Neuron (in vitro differentiated cells): Measurements from ENCODE around the gene FSTL3.

ENCODE experiments used
- H2AFZ ChIP-seq: one replicate; pipeline ENCODE4 v1.6.1; 2013; ENCODE audit warnings: low read depth, mild to moderate bottlenecking, inconsistent platforms, low read length, moderate library complexity
- H3K27me3 ChIP-seq: one replicate; pipeline ENCODE4 v1.6.1; 2013; ENCODE audit warnings: low read length; ENCODE audit not compliant: insufficient read depth
- H3K36me3 ChIP-seq: one replicate; pipeline ENCODE4 v1.6.1; 2013; ENCODE audit warnings: low read length; ENCODE audit not compliant: insufficient read depth
- H3K4me1 ChIP-seq: one replicate; pipeline ENCODE4 v1.6.1; 2013; ENCODE audit warnings: low read length; ENCODE audit not compliant: insufficient read depth
- H3K4me3 ChIP-seq: 2 replicates; pipeline ENCODE4 v1.5.1; 2013; ENCODE audit warnings: mild to moderate bottlenecking, low read length, moderate library complexity
- H3K9me3 ChIP-seq: one replicate; pipeline ENCODE4 v1.6.1; 2013; ENCODE audit warnings: low read length

The FSTL3 gene

GRCh38 chr19:709965-710571 lies 33.9 kb downstream of the FSTL3 start:
- Histone ChIP-seq H2AFZ (no peak overlapping the region), H3K9me3 (no peaks in the 10 kb centered on the region), H3K27me3 (no peaks in the 10 kb centered on the region), H3K36me3 (no peaks in the 10 kb centered on the region), H3K4me3 (peak overlapping the region; percentile 74), H3K4me1 (peaks cover 21% of the 10 kb centered on the region)

- H3K4me3 ChIP-seq: no peak overlapping the region
- no peak overlapping the region for H2AFZ ChIP-seq
- H3K36me3 ChIP-seq: no peaks in the 10 kb centered on the region
- H3K9me3 ChIP-seq: peaks cover 3% of the 10 kb centered on the region
- H3K4me1 ChIP-seq: peaks cover 21% of the 10 kb centered on the region
- H3K27me3 ChIP-seq: no peaks in the 10 kb centered on the region
These were observed 34.6 kb downstream of the FSTL3 start for GRCh38 chr19:710767-711166.

- H3K27me3 ChIP-seq: no peaks in the 10 kb centered on the region
- no peak overlapping the region for H3K4me3 ChIP-seq
- H2AFZ ChIP-seq: no peak overlapping the region
These were observed 35.1 kb downstream of the FSTL3 start for GRCh38 chr19:711254-711653.

GRCh38 chr19:715347-715746 lies 39.2 kb downstream of the FSTL3 start:
- no peak overlapping the region for H3K4me3 ChIP-seq
- peaks cover 36% of the 10 kb centered on the region for H3K4me1 ChIP-seq
- H3K9me3 ChIP-seq: peaks cover 3% of the 10 kb centered on the region
- no peaks in the 10 kb centered on the region for H3K36me3 ChIP-seq
- no peak overlapping the region for H2AFZ ChIP-seq
- no peaks in the 10 kb centered on the region for H3K27me3 ChIP-seq

More at GRCh38 chr19:711254-711653, 35.1 kb downstream of the FSTL3 start:
- H3K36me3 ChIP-seq: no peaks in the 10 kb centered on the region
- peaks cover 22% of the 10 kb centered on the region for H3K4me1 ChIP-seq
- H3K9me3 ChIP-seq: peaks cover 3% of the 10 kb centered on the region

- peaks cover 3% of the 10 kb centered on the region for H3K9me3 ChIP-seq
- H3K27me3 ChIP-seq: no peaks in the 10 kb centered on the region
- H3K4me1 ChIP-seq: peaks cover 38% of the 10 kb centered on the region
- no peaks in the 10 kb centered on the region for H3K36me3 ChIP-seq
- no peak overlapping the region for H3K4me3 ChIP-seq
- no peak overlapping the region for H2AFZ ChIP-seq
These were observed 42.2 kb downstream of the FSTL3 start for GRCh38 chr19:718251-718951.

- H3K9me3 ChIP-seq: peaks cover 3% of the 10 kb centered on the region
- peaks cover 39% of the 10 kb centered on the region for H3K4me1 ChIP-seq
These were observed 42.9 kb downstream of the FSTL3 start for GRCh38 chr19:718991-719512.

GRCh38 chr19:719636-720344 lies 43.6 kb downstream of the FSTL3 start:
- Histone ChIP-seq H3K27me3 (no peaks in the 10 kb centered on the region), H3K4me1 (peaks cover 39% of the 10 kb centered on the region), H3K4me3 (no peak overlapping the region), H3K36me3 (no peaks in the 10 kb centered on the region), H2AFZ (no peak overlapping the region), H3K9me3 (peaks cover 3% of the 10 kb centered on the region)

More at GRCh38 chr19:718991-719512, 42.9 kb downstream of the FSTL3 start:
- no peak overlapping the region for H2AFZ ChIP-seq
- no peaks in the 10 kb centered on the region for H3K36me3 ChIP-seq
- H3K4me3 ChIP-seq: no peak overlapping the region
- no peaks in the 10 kb centered on the region for H3K27me3 ChIP-seq

GRCh38 chr19:720345-721160 lies 44.4 kb downstream of the FSTL3 start:
- Histone ChIP-seq H3K9me3 (no peaks in the 10 kb centered on the region), H2AFZ (no peak overlapping the region), H3K27me3 (no peaks in the 10 kb centered on the region), H3K4me1 (peaks cover 39% of the 10 kb centered on the region), H3K4me3 (peak overlapping the region; percentile 17), H3K36me3 (no peaks in the 10 kb centered on the region)

- Histone ChIP-seq H2AFZ (no peak overlapping the region), H3K36me3 (peaks cover 4% of the 10 kb centered on the region), H3K9me3 (no peaks in the 10 kb centered on the region), H3K4me3 (no peak overlapping the region), H3K27me3 (no peaks in the 10 kb centered on the region), H3K4me1 (peaks cover 34% of the 10 kb centered on the region)
These were observed 46.4 kb downstream of the FSTL3 start for GRCh38 chr19:722553-723101.

GRCh38 chr19:723247-723646 lies 47.1 kb downstream of the FSTL3 start:
- Histone ChIP-seq H3K9me3 (no peaks in the 10 kb centered on the region), H3K27me3 (no peaks in the 10 kb centered on the region), H3K36me3 (peaks cover 9% of the 10 kb centered on the region), H3K4me1 (peaks cover 32% of the 10 kb centered on the region), H3K4me3 (no peak overlapping the region), H2AFZ (no peak overlapping the region)

GRCh38 chr19:723714-724113 lies 47.5 kb downstream of the FSTL3 start:
- no peak overlapping the region for H3K4me3 ChIP-seq
- H3K36me3 ChIP-seq: peaks cover 9% of the 10 kb centered on the region
- peaks cover 27% of the 10 kb centered on the region for H3K4me1 ChIP-seq
- H3K27me3 ChIP-seq: no peaks in the 10 kb centered on the region
- H2AFZ ChIP-seq: no peak overlapping the region
- no peaks in the 10 kb centered on the region for H3K9me3 ChIP-seq

- Histone ChIP-seq H3K9me3 (no peaks in the 10 kb centered on the region), H3K4me3 (no peak overlapping the region), H3K27me3 (no peaks in the 10 kb centered on the region), H2AFZ (no peak overlapping the region), H3K36me3 (peaks cover 18% of the 10 kb centered on the region), H3K4me1 (peaks cover 15% of the 10 kb centered on the region)
These were observed 49.4 kb downstream of the FSTL3 start for GRCh38 chr19:725461-726089.
